Heart left ventricle (tissue), 13 donors: ENCODE measurements around the gene TNFRSF11A.

Source experiments
- CTCF ChIP-seq, 12 donors: fragments of 200-600 bp; sonication (generic) in 4 of 12; IDR thresholded peaks; one replicate each; pipeline versions ENCODE4 v1.5.0 to v1.8.0; 2018 to 2022; ENCODE audit warnings: antibody characterized with exemption in 12 of 12, mild to moderate bottlenecking in 5 of 12
- POLR2A ChIP-seq, 2 donors: fragments of 450-650 bp; IDR thresholded peaks; one replicate each; pipeline ENCODE4 v1.6.1; 2017; ENCODE audit warnings: antibody characterized with exemption in 2 of 2, mild to moderate bottlenecking in 2 of 2, moderate library complexity in 2 of 2
- donor health status: ischemic (EF 13 %, LVEDD 7.1; RV severe dilation, severe dysfunction).
- donor health status: DM: no; HTN: yes; CAD: no.
- donor health status: DM: no; HTN: no; CAD: no.
- donor health status: ischemic (EF 25% LVEDD 6.9; RV normal size, moderate dysfunction).
- donor health status: ischemic (EF 25% LVEDD 5.7; RV mildly dilated, moderate dysfunction).
- donor health status: ischemic (EF 35%, LVEDD 5.7; RV mildly dilated, moderate dysfunction).
- donor health status: nonischemic (EF 11% LVEDD 7.7; RV severe dilation, severe dysfunction).
- donor health status: DM: yes; HTN: yes; CAD: no.
- donor health status: PGD.
- donor health status: ischemic (EF 29% LVEDD 5.4; RV normal size, mild dysfunction).
- donor health status: nonischemic (EF 23%, LVEDD 6.1; RV moderate dilation, normal function).

DNA sequence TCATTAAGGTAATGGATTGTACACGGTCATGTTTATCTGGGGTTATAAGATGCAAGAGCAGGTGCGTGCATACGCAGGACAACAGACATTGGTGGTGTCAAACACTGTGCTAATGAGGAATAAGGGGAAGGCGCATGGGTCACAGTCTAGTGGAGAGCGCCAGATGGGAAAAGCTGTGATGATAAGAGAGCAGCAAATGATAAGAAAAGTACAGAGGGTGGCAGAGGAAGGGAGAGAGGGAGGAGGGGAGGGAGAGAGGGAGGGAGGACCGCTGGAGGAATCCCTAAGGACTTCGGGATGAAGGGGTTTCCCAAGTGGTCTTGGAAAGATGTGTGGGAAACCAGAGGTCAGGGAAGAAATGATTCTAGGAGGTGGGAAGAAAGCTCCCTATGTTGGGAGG lies 2.9 kb downstream of the TNFRSF11A start:
- TF ChIP-seq POLR2A (IDR thresholded peaks at IDR 0.05) (no peak), CTCF (IDR thresholded peaks at IDR 0.05) (no peak)
